Stimulated activated CD4-positive, alpha-beta T cell treated with anti-CD3 and anti-CD28 coated beads, TNF-alpha, amount 100 ng/mL, for 4 hours (primary cell): Measurements from ENCODE around the gene VPS13A.
"Not testable (repeated sequence)": the region's sequence is repeated elsewhere in the genome, so short reads cannot be mapped to it uniquely, and the experiment has no call there.

ENCODE experiments used
- DNase-seq, 3 experiments: peaks; one replicate each; pipeline ENCODE4 v3.0.0-alpha.2; 2020; ENCODE audit warnings: low read depth in 3 of 3

VPS13A gene

GRCh38 chr9:77304543-77304942 lies 127.2 kb downstream of the VPS13A start:
- no peak for DNase-seq

GRCh38 chr9:77305622-77306400 lies 128.5 kb downstream of the VPS13A start:
- no peak for DNase-seq

GRCh38 chr9:77307166-77307565 lies 129.8 kb downstream of the VPS13A start:
- DNase-seq: no peak

GRCh38 chr9:77316058-77316457 lies 138.7 kb downstream of the VPS13A start:
- no peak for DNase-seq

GRCh38 chr9:77325058-77325457 lies 147.7 kb downstream of the VPS13A start:
- no peak for DNase-seq

GRCh38 chr9:77328102-77328501 lies 150.8 kb downstream of the VPS13A start:
- no peak for DNase-seq

GRCh38 chr9:77370064-77370463 lies 192.7 kb downstream of the VPS13A start:
- no peak for DNase-seq

- no peak for DNase-seq
Measured at GRCh38 chr9:77374266-77374665, 196.9 kb downstream of the VPS13A start.

- DNase-seq: no peak
Measured at GRCh38 chr9:77375956-77376532, 198.7 kb downstream of the VPS13A start.

GRCh38 chr9:77384406-77384805 lies 207.1 kb downstream of the VPS13A start:
- DNase-seq: no peak

GRCh38 chr9:77386187-77386586 lies 208.9 kb downstream of the VPS13A start:
- DNase-seq: no peak

- DNase-seq: no peak
Measured at GRCh38 chr9:77391834-77392233, 214.5 kb downstream of the VPS13A start.

- no peak for DNase-seq
Measured at GRCh38 chr9:77392328-77392727, 215.0 kb downstream of the VPS13A start.

- DNase-seq: not testable (repeated sequence)
Measured at GRCh38 chr9:77398581-77398980, 221.2 kb downstream of the VPS13A start.

- no peak for DNase-seq
Measured at GRCh38 chr9:77399964-77400363, 222.6 kb downstream of the VPS13A start.

GRCh38 chr9:77402286-77402685 lies 225.0 kb downstream of the VPS13A start:
- no peak for DNase-seq

GRCh38 chr9:77403239-77403638 lies 225.9 kb downstream of the VPS13A start:
- no peak for DNase-seq

- DNase-seq: not testable (repeated sequence)
Measured at GRCh38 chr9:77408521-77408920, 231.2 kb downstream of the VPS13A start.

- no peak for DNase-seq
Measured at GRCh38 chr9:77417566-77417965, 240.2 kb downstream of the VPS13A start.

- DNase-seq: no peak
Measured at GRCh38 chr9:77418226-77418625, 240.9 kb downstream of the VPS13A start.

GRCh38 chr9:77420641-77421040 lies 243.3 kb downstream of the VPS13A start:
- no peak for DNase-seq

- no peak for DNase-seq
Measured at GRCh38 chr9:77421506-77422265, 244.4 kb downstream of the VPS13A start.

GRCh38 chr9:77422969-77423368 lies 245.6 kb downstream of the VPS13A start:
- no peak for DNase-seq
